Erythroblast (primary cell): ENCODE measurements around the gene ZNF592.

Experiments
- GATA1 ChIP-seq: IDR thresholded peaks from 2 replicates; pipeline ENCODE4 v1.6.1; 2011; ENCODE audit warnings: low read depth, mild to moderate bottlenecking, control low read depth, low read length, moderate library complexity
- POLR2A ChIP-seq: IDR thresholded peaks from 2 replicates; pipeline ENCODE4 v1.6.1; 2011; ENCODE audit warnings: mild to moderate bottlenecking, low read length

GRCh38 chr15:84831613-84832012 lies 83.2 kb downstream of the ZNF592 start:
- no peak for TF ChIP-seq POLR2A
- TF ChIP-seq GATA1, result no peak
